GM21447 (cell line): Measurements from ENCODE around the gene ZFP36L2.

Experiments
- ATAC-seq: cut with Tn5 transposase; IDR thresholded peaks from one replicate; pipeline ENCODE4 v1.9.1; 2021; ENCODE audit not compliant: unreplicated experiment

ZFP36L2 gene

DNA sequence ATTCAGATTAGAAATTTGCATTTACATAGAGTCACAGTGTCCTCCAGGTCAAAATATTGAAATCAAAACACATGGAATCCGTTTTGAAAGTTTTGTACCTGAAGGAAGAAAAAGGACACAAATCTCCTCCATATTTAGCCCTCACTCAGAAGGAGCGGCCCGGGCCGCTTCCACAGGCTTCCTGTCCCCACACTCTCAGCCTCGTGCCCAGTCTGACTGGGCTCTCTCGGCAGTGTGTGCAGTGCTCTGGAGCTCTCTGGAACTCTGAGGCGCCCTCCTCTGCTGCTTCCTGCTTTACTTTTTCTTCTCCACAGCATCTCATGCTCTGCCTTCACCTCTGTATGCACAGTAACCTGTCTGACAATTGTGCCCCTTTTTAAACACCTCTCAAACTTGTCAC, 22.2 kb upstream of the ZFP36L2 start:
- no peak for ATAC-seq

DNA sequence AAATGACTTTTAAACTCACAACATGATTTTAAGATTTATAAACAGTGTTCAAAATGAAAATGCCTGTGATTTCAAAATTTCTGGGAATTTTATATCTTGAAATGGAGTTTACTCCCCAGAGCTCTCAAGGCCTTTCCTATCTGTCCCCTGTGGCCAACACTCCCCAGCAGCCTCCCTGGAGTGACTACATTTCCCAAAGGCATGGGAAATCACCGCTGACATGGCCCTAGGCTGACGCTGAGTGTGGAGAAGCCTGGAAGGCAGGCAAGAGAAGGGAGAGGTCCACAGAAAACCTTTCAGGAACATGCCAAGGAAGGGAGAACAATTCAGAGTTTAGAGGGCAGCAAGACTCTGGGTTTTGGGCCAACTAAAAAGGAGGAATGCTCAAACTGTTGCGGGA, 20.2 kb upstream of the ZFP36L2 start:
- no peak for ATAC-seq

DNA sequence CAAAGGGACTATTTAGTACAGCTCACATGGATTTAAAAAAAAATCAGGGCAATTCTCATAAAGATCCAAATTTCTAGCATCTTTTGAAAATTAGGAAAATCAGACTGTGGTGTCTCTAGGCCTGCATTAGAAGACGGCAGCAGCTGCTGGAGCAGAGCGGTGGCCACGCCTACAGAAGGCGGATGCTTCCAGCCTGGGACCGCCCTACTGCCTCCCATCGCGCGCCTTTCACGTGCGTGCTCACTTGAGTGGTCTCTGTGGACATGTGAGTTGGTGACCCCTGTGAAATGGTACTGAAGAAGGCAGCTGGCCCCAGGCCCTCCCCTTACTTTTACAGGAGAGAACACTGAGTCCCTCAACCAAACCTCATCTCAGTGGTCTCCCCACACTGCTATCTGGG, 15.2 kb upstream of the ZFP36L2 start:
- ATAC-seq = no peak

DNA sequence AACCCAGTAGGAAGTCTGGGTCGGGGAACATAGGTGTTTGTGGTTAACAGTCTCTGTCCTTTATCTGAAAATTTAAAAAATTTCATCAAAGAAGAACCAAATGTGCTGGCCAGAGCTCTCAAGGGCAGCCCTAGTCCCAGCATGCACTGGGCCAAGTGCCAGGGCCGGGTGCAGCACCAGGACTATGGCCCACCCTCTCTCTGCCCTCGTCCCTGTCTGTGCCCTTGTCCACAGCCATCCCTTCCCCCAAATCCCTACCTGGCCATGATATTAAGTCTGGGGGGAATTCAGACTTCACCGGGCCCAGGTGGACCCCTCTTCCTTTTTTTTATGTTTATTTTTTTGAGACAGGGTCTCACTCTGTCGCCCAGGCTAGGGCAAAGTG, 14.4 kb upstream of the ZFP36L2 start:
- no peak for ATAC-seq

DNA sequence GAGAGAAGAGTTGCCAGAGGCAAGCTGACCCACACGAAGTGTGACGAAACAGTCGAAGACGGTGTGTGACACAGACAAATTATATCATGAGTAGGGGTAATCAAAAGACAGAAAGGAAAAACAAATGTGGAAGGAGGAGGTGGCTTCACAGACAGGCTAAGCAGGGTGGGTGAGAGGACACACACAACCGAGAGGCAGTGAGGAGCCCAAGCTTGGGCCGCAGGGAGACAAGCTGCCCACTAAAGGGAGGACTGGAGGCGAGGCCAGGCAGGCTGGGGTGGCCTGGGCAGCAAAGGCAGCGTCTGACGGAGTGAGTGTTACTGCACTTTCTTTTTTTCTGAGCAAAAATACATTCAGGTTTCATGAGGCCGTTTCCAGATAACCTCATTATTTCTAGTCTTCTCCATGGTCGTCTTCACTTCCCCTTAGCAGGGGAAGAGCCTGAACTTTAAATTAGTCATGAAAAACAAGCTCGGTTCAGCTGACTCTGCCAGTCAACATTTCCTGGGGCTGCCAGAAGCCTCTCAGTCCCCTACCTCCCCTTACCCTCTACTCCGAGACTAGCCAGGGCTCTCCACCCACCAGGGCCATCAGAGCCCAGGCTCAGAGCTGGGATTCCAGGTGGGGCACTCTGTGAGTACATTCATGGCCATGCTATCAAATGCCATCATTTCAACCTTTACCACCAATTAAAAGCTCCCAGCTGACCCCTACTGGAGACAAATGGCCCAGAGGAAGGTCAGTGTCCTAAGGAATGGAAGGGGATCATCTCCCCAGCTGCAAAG, 13.8 kb upstream of the ZFP36L2 start:
- ATAC-seq = peak; percentile 59

DNA sequence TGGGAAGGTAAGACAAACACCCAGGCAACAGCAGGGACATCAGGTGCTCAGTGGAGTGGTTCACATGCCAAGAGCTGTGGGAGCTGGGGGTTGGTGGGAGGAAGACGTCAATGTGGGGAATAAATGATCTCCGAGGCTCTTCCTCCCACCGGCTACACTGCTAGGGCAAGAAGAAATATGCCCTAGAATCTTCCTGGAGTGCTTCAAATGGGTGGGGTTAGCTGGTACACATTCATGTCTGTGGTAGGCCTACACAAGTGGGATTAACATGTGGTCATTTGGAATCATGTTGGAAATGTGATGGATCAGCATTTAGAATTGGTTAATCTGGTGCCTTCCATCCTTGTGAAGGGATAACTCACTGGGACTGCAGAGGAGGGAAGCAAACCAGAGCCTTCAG, 12.4 kb upstream of the ZFP36L2 start:
- ATAC-seq = no peak

DNA sequence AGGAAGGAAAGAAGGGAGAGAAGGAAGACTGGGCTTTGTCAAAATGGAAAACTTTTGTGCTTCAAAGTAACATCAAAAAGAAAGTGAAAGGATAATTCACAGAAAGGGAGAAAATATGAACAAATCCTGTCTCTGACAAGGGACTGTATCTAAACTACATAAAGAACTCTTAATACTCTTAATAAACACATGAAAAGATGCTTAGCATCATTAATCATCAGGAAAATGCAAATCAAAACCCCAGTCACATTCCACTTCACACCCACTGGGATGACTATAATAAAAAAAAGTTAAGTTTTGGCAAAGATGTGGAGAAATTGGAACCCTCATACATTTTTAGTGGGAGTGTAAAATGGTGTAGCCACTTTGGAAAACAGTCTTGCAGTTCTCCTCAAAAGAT, 11.8 kb upstream of the ZFP36L2 start:
- no peak for ATAC-seq

DNA sequence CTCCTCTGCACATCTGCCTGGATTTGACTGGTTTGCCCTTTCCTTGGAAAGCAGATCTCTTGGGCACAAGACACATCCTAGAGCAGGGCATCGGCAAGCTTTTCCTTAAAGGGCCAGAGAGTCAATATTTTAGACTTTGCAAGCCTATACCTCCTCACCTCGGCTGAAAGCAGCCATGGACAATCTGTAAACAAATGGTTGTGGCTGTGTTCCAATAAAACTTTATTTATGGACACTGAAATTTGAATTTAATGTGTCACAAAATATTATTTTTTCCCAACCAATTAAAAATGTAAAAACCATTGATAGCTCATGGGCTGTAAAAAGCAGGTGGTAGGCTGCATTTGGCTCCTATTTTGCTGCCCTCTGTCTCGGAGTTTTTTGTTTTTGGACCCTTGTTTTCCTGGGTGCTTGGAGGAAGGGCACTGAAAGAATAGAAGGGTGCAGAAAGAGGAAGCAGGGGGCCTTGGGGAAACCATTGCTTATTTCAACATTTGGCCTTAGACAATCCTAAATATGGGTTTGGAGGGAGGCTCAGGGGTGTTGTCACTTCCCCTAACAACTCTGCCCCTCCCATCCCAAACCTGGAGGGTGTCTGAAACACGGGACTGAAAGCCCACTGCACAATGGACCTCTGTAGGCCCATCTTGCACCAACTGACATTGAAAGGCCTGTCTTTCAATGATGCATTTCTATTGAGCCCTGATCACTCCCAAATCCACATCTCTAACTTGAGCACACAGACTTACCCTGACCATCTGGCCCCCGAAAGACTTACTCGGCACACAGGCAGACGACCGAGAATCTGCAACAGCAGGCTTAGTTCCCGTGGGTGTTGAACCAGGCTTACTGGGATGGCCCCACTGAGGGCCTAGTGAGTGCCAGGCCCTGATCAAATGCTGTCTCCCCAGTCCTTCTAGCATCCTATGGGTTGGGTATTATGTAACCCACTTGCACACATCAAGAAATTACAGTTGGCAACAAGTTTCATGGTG, 7.1 kb upstream of the ZFP36L2 start:
- no peak for ATAC-seq

DNA sequence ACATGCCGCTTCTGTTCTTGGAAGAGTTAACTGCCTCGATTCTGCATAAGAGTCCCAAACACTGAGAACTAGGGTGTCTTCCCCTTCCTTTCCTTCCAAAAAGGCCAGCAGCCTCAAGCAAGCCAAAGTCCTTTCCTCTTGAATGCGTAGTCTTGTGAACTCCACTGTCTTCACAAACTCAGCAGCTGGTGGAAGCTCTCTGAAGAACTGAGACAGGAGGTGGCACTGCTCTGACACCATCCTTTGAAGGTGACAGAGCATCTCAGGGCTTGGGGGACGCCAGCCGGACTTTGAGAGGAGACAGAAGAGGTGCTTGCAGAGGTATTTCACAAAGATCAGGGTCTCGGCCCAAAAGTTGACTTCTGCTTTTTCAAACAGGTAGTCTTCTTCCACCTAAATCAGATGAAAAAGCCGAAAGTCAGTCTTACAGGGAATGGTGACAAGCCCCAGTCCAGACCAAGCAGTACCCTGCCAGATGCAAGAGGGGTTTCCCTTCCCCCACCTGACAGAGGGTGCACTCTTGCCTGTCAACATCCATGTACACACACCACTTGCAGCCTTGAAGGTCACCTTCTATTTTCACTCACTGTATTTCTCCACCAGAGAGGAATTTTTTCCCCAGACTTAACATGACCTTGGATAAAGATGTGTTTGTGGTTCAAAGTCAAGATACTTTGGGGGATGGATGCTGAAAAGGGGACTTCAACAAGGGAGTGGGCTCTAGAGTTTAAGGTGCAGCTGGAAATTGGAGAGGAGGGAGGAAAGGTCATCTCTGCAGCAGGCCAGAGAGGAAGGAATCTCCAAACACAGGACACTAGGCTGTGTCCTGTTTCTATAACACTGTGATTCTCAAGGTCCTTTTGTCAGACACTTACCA, 4.8 kb upstream of the ZFP36L2 start:
- no peak for ATAC-seq

DNA sequence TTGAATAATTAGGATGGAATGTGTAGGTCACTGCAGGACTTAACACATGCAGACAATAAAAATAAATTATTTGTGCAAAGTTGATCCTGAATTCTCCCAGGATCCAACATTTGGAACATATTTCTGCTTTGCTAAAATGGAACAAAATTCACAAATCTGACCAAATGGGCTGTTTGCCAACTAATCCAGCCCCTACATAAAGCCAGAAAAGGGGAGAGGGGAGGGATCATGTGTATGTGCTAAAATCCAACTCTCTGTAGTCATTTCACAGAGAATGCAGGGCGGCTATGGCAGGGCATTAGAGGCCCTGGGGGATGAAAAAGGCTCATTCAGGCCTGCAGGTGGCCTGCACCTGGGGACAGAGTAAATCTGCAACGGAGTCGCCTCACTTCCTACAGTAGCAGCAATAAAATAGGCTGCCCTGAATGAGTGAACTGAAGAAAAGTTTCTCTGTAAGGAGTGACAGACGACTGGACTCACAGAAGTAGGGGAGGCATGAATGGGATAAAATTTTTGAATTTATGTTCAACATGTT, 4.0 kb upstream of the ZFP36L2 start:
- ATAC-seq = no peak

DNA sequence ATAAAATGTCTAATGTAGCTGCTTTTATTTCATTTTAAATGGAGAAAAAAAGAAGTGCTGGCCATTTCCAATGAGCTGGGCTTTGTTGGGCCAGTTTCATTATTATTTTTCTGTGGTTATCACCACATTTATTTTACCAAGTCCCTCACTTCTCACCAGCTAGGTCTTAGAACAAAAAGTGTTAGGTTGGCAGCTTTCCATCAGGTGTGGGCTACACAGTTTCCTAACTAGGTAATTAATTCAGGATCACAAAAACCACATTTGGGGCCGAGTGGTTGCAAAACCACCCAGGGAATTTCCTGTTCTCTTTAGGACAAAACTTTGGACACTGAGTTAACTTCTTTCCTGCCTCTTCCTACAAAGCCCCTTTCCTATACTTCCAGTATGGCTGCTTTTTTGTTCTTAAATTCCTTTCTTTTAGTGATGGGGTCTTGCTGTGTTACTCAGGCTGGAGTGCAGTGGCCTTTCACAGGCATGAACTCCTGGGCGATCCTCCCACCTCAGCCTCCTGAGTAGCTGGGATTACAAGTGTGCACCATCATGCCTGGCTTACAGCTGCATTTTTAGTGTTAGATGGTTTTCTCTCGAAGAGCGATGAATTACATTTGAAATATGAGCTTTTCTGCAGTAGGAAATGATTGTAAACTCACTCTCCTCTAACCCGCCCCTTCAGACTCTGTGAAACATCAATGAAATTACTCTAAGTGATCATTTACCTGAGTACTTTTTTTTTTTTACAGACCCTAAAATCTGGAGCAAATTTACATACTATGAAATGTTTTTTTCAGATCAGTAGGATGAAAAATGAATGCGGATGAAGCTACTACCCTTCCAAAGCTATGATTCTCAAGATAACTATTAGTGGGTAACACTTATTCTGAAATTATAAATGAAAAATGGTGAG, 2.6 kb upstream of the ZFP36L2 start:
- ATAC-seq = no peak

DNA sequence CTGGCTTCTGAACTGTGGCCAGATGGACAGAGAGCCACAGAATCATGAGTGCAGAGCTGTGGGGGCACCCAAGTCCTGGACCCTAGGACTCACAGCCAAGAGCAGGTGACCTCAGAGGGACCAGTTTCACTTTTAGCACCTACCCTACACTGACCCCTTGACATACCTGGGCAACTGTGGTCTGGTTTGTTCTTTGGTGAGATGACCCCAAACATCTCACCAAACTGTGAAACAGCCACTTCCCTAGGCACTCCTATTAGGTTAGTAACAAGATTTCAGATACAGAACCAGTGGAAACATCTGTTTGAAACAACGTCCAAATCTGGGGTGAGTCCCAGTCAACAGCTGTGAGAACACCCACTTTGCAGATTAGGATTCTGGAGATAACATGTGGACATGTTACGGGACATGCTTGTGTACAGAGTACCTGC, 1.9 kb upstream of the ZFP36L2 start:
- no peak for ATAC-seq

DNA sequence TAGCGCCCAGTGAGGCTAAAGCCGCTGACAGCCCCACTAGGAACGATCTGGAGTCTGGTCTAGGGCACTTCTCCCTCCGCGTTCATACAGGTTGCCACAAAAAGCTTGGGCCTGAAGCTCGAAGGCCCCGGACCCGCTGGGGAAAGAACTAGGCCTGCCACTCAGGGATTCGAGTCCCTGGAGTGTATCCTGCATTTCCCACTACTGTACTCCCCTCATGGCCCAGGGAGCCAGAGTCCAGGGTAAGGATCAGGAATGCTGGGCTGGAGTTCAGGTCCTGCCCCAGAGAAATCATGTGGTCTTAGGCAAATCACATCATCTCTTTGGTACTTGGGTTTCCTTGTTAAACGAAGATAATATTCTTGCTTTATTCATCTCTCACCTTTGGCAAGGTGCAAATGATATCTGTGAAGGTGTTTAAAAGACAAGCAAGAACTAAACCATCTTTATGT, 1.4 kb upstream of the ZFP36L2 start:
- no peak for ATAC-seq

DNA sequence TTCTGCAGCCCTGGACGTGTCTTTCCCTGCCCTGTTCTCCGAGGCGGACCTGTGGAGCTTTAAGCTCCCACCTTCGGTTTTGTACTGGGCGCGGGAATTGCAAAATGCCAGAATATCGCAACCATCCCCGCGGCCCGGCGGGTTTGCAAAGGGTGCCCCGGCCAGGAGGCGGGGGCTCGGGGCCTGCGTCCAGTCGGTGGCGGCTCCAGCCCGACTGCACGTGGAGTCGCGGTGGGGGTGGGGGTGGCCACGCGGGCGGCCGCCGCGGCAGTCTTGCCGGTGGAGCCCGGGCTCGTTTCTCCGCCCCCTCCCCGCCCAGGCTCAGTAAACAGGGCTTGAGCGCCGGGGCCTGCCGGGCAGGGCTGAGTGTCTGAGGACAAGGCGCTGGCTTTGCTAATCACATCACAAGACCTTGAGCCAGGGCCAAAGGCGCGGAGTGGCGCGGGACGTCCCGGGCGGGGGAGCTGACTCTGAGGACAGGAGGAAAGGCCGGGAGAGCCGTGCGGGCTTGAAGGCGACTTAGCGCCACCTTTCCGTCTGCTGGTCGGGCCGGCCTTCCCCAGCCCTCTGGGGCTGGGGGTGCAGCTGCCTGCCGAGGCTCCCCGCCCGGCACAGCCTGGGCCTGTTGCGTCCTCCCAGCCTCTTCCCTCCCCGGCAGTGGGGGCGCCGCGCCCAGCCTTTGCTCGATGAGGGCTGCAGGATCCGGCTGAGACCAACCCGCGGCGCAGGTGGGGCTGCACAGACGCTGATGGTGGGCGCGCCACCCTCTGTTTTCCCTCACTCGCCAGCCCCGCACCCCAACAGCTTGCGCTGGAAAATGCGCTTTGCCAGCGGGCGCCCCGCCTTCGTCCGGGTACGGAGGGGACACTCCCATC, 786 bp upstream of the ZFP36L2 start:
- peak; percentile 17 for ATAC-seq

DNA sequence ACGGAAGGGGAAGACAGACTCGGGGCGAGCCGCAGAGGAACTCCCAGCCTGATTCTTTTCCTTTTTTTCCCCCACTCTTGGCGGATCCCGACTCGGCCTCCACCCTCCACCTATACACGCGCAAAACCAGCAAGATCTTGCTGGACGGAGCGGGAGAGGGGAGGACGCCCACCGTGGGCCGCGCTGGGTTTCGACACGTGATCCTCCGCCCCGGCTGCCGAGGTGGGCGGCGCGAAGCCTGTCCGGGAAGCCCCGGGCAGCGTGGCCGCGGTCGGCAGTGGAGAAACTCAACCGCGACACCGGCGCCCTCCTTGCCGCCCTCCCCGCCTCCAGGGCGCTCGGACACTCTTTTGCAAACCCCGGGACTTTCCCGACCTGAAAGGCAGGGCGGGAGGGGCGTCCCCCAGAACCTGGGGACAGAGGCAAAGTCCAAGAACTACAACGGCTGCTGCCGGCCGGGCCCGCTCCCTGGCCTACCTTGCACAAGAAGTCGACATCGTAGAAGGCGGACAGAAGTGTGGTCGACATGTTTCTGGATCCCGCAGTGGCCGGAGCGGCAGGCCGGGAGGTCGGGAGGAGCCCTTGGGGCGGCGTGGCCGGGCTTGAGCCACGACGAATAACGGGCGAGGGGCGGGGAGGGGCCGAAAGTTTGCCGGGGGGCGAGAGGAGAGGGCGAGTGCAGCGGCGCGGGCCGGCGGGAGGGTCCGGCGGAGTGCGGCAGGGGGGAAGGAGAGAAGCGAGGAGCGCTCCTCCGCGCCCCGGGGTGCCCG, 433 bp downstream of the ZFP36L2 start:
- peak; percentile 25 for ATAC-seq

DNA sequence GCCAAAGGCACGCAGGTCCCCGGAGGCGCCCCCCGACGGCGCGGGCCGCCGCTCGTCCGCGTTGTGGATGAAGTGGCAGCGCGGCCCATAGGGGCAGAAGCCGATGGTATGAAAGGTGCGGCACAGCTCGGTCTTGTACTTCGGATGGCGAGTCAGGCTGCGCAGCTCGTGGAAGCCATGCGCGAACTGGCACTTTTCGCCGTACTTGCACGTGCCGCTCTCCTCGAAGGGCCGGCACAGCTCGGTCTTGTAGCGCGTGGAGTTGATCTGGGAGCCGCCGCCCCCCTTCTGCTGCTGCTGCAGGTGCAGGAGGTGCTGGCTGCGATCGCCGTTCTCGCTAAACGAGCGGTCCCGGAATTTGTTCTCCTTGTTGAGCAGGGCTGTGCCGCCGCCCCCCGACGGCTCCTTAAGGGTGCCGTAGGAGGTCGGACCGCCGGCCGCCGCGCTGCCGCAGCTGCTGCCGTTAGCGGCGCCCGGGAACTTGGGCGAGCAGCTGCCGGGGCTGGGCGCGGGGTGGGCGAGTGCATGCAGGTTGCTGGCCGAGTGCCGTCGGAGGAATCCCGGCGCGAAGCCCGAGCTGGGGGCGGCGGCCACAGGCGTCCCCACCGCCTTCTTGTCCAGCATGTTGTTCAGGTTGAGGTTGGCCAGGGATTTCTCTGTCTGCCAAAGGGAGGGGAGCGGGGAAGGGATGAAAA, 1.2 kb downstream of the ZFP36L2 start:
- no peak for ATAC-seq

DNA sequence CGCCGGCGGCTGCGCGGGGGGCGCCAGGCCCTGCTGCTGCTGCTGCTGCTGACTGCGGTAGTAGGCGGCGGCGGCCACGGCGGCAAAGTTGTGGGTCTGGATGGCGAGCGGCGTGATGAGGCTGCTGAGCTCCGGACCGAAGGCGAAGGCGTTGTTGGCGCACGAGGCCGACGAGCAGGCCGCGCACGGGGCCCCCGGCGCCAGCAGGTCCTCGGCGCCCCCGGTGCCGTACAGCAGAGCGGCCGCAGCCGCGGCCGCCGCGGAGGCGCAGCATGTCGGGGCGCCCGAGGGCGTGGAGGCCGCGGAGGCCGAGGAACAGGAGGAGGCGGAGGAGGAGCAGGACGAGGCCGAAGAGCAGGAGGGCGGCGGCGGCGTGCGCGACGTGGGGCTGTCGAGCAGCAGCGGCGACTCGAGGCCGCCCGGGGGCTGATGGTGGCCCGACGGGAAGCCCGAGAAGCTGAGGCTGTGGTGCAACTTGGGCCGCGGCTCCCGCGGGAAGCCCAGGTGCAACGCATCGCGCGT, 1.8 kb downstream of the ZFP36L2 start:
- no peak for ATAC-seq
